NCI-H1417 treated with DMSO at 0.1 percent for 48 hours (cell line): ENCODE measurements around the gene PRKN.
A peak's percentile ranks its signal among the peaks of the same experiment; 100 is the strongest.
"Not testable (repeated sequence)": the region's sequence is repeated elsewhere in the genome, so short reads cannot be mapped to it uniquely, and the experiment has no call there.

Experiments used
- DNase-seq: peaks from one replicate; lab custom pipeline; 2025; lab: John Stamatoyannopoulos, UW

Gene PRKN

DNA sequence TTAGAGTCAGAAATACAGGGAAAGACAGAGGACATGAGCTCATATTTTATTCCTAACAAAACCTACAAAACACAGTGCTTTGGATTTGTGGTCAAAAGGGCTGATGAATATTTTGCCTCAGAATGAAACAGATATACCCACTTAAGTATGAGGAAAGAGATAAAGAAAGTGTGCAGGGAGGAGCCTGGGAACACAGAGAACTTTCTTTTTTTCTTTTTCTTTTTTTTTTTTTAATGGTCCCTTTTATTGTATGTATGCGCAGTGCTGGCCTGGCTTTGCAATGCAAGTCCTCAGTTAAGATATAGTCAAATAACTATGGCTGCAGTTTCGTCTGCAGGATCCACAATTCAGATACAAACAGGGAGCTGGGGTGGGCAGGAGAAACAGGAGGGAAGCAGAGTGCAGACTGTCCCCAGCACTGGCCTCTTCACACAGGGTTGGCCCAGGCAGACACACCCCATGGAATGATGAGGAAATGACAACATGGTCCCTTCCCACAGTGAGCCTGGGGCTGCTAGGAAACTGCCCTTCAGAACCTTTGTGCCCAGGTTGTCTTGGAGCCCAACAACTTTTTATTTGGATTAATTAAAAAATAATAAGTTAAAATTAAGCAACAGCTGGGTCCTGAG is 823.9 kb downstream of the PRKN start:
- DNase-seq = no peak

DNA sequence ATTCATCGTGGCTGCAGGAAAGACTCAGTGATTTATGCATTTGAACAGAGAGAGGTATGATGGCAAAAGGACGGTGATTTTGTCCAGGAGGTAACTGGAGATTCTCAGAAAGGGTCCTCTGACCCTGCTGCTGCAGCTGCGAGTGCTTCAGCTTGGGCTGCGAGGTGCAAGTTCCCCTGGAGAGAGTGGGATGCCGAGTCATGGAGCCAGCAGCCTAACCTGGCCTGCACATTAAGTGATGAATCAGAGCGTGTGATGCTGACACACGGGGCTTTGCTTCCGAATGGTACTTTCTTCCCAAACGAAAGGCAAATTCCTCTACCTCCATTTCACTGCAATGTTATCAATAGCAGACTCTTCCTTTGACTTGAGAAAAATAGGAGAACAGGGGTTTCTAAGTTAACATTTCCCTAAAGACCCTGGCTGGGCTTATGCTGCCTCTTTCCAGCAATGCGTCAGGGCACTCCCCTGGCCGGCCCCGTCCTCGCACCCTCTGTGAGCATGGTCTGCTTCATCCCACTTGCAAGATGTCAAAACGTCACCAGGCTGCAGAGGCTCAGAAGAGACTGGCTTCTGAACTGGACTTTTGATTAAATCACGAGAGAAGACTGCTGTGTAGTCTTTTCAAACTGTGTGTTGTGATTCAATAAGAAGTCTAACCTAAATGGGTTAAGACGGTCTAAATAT is 825.7 kb downstream of the PRKN start:
- no peak for DNase-seq

DNA sequence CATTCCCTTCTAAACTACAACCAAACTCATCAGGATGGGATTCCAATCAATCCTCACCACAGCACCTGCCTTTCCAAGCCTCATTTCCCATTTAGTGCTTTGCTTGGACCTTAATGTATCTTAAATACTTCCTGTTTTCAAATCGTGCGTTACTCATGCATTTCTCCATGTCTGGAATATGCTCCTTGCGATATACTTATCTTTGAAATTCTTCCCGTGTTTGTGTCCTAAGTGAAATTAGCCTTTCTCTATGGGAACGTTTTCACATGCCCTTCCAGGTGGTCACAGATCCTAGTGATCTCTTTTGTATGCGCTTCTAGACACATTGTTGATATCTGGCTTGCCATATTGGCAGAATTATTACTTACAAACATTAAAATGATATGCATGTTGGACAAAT is 833.1 kb downstream of the PRKN start:
- no peak for DNase-seq

DNA sequence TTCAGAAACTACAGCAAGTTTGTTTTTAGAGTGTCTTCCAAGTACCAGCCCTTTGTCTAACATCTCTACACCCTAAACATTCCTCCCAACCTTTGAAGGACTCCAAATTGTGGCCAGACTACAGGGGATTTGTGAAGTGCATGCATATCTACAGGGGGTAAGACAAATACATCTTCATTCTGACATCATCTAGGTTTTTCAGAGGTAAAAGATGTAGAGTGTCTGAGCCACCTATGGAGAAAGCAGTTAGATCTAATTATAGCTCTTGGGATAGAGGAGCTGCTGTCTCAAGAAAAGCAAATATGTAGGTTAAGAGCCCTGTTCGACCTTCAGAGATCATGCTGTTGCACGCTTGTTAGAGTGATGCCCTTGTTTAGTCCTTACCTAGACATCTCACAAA is 836.0 kb downstream of the PRKN start:
- peak; percentile 41 for DNase-seq

DNA sequence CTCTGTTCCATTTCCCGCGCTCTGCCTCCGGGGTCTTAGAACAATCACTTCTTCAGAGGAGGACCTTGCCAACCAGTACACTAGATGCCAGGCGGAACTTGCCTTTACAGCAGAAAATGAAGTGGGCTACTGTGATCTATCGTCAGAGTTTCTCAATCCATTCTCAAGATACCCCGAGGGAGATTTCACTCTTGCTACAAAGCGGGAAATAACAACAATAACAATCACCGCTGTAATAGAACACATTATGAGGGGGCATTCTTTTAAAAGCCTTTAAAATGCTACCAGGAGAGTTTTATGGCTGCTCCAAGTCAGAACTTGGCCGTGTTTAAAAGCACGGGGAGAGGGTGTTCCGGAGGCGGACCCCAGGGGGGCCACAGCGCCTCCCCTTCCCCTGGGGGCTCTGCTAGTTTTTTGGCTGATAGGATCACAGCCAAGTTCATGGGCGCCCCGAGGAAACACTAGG is 836.7 kb downstream of the PRKN start:
- DNase-seq = no peak

DNA sequence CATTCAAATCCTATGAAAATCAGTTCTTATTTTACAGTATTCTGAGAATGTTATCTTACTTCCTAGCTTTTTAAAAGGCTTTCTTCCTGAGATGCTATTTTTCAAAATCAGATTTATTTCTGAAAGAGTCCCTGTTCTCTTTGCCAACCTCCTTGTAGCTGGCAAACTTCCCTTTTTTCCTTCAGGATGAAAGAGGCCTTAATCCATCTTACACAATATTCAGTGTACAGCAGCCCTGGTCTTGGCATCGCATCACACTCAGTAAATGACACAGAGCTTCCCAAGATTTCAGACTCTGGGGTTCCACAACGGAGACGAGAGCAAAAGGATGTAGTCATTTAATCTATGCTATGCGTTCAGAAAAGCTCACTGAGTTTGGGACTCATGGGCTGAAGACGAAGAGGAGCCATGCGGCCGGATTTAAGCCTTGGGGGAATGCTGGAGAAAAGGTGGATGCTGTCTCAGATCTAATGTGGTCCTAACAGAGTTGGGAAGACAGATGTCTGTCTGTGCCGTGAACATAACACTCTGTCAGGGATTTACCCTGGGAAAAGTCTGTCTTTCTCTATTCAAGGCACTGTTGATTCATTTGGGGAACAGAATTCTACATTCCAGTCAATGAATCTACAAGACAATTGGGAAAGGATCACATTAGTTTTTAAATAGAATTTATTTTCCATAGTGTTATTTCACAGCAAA is 837.3 kb downstream of the PRKN start:
- no peak for DNase-seq

DNA sequence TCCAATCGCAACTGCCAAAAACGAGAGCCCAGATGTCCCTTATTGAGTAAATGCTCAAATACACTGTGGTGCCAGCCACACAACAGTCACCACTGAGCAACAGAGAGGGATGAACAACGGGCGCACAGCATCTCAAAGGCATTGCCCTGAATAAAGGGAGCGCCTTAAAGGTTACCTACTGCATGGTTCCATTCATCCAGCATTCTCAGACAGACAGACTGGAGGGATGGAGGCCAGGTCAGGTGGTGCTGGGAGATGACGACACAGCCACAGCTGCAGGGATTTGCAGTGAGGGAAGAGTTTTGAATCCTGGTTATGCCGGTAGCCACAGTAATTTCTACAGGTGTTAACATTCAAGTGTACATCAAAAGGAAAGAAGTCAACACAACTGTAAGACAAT is 838.2 kb downstream of the PRKN start:
- DNase-seq = no peak

DNA sequence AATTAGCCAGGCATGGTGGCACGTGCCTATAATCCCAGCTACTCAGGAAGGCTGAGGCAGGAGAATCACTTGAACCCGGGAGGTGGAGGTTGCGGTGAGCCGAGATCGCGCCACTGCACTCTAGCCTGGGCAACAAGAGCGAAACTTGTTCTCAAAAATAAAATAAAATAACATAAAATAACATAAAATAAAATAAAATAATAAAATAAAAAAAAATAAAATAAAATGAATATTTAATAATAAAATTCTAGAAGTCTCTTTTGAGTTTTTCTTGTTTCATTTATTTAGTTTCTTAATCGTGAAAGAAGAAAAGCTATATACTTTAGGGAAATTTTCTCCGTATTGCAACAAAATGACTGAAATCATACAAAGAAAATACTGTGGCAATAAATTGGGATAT is 841.0 kb downstream of the PRKN start:
- DNase-seq = not testable (repeated sequence)

DNA sequence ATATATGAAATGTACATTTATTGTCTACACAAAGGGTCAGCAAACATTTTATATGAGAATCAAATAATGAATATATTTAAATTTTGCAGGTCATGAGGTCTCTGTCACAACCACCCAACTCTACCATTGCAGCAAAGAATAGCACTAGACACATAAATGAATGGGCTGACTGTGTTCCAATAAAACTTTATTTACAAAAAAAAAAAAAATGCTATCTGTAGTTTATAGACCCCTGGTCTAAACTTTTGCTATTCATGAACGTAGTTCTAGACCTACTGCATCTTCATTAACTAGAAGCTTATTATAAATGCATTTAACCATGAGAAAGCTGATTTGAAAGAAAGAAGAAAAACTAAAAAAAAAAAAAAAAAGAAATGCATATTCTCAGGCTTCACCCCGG is 842.8 kb downstream of the PRKN start:
- DNase-seq = no peak

DNA sequence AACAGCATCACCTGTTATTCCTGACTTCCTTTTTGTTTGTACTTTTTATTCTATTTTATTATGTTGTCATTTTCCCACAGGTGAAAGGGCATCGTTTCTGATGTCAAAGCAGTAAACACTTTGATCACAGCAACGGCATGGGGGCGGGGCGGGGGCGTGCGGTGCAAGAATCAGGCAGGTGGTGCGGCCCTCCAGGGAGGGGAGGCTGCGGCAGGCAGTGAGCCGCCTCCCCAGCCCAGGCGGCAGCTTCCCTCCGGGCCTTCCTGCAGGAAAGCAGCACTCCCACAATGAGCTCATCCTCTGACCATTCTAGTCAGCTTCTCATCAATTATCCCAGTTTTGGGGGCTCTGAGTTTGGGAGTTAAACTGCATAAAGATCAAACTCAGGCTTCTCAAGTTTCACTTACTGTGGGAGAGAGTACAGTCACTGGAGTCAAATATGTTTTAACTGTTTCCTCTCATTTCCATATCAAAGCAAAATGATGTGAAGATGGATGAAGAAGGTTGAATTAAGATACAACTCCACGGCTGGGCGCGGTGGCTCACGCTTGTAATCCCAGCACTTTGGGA is 845.3 kb downstream of the PRKN start:
- no peak for DNase-seq

DNA sequence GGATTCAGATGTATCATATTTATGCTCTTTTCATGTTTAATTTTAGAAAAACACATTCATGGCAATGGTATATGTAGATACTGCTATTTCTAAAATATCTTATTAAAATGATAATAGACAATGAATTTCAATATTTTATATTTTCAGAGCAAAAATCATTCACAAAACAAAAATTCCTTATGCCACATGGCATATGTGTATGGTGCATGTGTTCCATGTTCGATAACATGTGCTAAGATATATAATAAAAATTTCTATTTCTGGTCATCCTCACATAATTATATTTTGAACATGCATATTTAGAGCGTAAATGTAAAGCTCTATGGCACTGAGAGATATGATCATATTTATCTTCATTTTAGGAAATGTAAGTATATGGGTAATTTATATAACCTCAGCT is 847.5 kb downstream of the PRKN start:
- no peak for DNase-seq

DNA sequence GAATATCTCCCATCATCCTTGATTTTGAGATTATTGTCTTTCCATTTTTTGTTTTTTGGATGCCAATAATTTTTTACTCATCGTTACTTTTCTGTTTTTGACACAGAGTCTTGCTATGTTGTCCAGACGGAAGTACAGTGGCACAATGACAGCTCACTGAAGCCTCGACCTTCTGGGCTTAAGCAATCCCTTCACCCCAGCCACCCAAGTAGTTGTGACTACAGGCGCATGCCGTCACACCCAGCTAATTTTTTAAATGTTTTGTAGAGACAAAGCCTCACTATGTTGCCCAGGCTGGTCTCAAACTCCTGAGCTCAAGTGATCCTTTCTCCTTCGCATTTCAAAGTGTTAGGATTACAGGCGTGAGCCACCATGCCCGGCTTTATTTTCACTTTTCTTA is 851.3 kb downstream of the PRKN start:
- no peak for DNase-seq

DNA sequence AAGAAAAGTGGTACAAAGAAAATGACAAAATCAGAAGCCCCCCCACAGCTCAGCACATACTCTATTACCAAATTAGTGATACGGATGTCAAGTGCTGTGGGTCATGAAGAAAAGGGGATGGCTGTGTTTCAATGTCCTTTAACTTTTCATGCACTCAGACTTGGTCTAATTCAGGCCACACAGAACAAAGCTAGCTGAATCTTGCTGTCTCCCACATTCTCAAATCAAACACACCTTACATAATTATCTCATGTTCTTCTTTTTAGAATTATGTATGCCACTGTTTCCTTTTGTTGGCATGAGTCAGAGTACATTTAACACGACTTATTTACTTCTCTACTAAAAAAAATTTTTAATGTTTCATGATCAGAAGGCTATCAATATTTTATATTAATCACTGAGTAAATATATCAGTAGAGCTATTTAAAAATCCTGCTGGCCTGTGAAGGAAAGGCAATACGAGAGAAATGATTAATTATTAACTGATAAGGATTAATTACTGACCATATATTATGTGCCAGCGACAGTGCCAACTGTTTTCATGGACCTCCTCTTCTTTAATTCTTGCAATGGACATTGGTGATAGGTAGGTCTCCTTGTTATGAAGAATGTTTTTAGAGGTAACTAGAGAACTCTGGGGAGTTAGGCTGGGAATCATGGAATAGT is 857.2 kb downstream of the PRKN start:
- DNase-seq = no peak

DNA sequence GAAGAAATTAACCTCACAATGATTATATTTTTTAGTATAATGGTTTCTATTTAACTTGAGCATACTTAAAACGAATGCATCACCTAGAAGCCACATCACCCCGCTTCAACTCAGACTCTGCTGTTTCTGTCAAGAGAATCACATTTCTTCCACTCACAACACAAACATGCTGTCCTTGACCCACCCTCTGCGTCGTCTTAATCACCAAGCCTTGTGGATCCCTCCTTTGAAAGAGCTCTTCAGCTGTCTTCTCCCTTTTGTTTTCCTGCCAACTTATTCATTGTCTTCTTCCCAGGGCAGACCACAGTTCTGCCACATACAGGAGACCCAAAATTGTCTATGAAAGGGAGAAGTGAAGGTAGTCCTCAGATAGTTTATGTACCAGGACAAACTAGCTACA is 858.1 kb downstream of the PRKN start:
- DNase-seq = no peak

DNA sequence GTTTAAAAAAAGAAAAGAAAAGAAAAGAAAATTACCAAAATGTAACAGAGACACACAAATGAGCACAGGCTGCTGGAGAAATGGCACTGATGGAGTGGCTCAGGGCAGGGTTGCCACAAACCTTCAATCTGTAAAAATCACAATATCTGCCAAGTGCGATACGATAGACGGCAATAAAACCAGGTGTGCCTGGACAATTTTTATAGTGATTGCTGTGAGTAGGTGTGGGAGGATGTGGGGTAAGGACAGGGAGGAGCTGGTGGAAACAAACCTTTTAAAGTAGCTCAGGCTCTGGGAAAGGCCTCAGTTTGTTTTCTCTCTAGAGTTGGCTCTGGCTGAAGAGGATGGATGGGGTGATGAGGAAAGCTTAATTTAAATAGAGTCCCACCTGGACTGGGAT is 861.0 kb downstream of the PRKN start:
- no peak for DNase-seq

DNA sequence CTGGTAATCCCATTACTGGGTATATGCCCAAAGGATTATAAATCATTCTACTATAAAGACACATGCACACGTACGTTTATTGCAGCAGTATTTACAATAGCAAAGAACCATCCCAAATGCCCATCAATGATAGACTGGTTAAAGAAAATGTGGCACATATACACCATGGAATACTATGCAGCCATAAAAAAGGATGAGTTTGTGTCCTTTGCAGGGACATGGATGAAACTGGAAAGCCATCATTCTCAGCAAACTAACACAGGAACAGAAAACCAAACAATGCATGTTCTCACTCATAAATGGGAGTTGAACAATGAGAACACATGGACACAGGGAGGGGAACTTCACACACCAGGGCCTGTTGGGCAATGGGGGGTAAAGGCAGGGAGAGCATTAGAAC is 866.5 kb downstream of the PRKN start:
- DNase-seq = not testable (repeated sequence)

DNA sequence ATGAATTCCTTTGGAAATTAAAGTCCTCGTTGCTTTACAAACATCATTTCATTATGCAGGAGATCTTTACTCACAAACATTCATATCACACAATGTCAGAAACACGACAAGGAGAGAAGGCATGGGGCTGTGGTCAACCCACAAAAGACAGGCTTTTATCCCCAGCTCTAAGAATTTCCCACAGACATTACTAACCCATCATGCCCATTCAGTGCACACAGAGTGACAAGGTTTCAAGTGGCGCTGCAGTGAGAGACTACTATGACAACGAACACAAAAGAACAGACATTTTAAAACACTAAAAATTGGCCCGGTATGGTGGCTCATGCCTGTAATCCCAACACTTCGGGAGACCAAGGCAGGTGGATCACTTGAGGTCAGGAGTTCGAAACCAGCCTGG is 873.9 kb downstream of the PRKN start:
- no peak for DNase-seq

DNA sequence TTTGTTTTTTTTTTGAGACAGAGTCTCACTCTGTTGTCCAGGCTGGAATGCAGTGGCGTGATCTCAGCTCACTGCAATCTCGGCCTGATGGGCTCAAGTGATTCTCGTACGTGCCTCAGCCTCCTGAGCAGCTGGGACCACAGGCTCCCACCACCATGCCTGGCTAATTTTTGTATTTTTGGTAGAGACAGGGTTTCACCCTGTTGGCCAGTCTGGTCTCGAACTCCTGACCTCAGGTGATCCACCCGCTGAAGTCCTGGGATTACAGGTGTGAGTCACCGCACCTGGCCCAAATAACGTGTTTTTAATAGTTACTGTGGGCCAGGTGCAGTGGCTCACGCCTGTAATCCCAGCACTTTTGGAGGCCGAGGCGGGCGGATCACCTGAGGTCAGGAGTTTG is 876.1 kb downstream of the PRKN start:
- DNase-seq = not testable (repeated sequence)

DNA sequence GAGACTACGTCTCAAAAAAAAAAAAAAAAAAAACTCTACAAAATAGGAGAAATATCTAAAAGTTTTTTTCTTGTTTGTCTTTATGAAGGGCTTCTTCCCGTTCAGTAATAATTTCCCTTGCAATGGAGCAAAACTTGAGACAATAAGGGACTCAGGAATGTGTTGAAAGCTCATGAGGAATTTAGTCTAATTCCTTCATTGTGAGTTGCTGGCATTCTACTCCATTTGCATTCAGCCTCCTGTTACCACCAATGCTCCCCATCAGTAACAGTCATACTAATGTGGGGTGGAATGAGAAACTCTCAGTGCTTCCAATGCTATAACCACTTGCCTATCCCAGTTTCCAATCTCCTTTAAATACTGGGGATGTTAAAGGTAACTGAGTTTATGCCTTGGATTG is 877.0 kb downstream of the PRKN start:
- DNase-seq = no peak

DNA sequence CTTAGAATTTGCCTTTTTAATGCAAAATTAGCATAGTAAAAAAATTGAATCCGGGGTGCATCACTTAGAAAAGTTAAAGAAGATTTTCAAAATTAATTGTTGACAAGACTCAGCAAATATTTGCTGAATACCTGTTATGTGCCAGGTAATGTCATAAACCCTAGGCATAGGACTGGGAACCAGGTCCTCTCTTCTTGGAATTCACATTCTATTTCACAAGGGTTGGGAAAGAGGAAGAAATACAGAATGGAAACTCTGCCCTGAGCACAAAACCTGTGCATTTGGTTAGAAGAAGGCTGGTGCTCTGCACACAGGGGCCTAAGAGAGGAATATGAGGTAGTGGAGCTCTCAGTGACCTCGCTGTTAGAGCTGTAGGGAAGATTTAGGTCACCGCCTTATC is 879.9 kb downstream of the PRKN start:
- no peak for DNase-seq

DNA sequence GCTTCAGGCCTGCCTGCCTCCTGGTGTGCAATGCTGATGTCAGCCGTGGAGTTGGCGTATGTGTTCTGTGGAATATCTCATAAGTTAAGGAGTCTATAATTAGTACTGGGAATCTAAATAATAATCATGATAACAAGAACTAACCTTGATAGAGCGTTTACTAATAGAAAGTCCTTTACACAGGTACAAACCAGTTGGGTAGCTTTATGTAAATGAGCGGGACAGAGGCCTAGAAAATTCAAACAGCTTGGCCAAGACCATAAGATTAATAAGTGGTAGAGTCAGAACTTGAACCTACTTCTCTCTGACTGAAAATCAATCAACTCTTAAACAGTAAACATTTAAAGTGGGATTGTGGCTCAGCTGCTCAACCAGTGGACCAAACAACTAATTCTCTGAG is 882.8 kb downstream of the PRKN start:
- DNase-seq = no peak

DNA sequence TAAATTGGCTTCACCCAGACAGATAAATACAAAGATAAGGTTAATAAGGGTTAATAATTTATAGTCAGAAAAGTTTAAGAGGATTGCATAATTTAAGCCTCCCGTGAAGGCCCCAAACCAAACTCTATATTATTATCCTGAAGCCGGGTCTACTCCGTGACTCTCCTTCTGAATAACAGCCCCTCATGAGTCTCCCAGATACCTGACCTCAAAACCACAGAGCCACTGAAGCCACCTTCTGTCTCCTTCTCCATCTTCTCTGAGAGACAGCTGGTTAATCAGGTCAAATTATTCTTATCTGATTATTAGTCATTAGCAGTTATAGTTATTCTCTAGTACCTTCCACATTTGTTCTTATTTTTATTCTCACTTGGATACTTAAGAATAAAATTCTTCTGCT is 884.5 kb downstream of the PRKN start:
- no peak for DNase-seq

DNA sequence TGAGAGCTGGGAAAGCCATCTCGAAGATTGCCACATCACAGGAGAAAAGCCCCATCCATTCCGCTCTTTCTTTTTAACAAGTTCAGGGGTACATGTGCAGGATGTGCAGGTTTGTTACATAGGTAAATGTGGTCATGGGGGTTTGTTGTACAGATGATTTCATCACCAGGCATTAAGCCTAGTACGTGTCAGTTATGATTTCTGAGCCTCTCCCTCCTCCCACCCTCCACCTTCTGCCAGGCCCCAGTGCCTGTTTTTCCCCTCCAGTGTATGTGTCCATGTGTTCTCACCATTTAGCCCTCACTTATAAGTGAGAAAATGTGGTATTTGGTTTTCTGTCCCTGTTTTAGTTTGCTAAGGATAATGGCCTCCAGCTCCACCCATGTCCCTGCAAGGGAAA is 887.2 kb downstream of the PRKN start:
- DNase-seq = no peak
